Measurements from ENCODE around the gene KRI1. TPM values are rescaled to one million over a fixed set of nuclear protein-coding genes. Genes with fewer than 3 reads are reported as not detected.

The KRI1 gene
- polyA plus RNA-seq, 1 of the 3 experiments (the other 2 are of a cell fraction) = 26.7 TPM

- H3K9me2 ChIP-seq = no peaks in the 10 kb centered on the region
- no peaks in the 10 kb centered on the region for H4K20me1 ChIP-seq (ENCODE audit: insufficient read depth)
- ChIA-PET POLR2A (no interaction called here), CTCF (interaction anchor here (1.2 kb wide), 1 partner anchor 8 kb away, joined by 4 read pairs; no protein-coding TSS in a partner anchor)
- peaks cover 27% of the 10 kb centered on the region for H3K79me2 ChIP-seq (ENCODE audit: insufficient read depth)
- 62% methylated on average over 5 of the region's 23 CpGs for WGBS (ENCODE audit: low lambda C conversion rate)
- H3K27me3 ChIP-seq (ENCODE audit: insufficient read depth) = peaks cover 12% of the 10 kb centered on the region; the same call in 1 of the 2 replicates
- H3F3A ChIP-seq (replicated peaks; ENCODE audit: insufficient read depth) = peaks cover 8% of the 10 kb centered on the region
- H2AFZ ChIP-seq (ENCODE audit: low read depth) = no peak overlapping the region
- peak overlapping the region; percentile 84 for H3K4me2 ChIP-seq
- no peak for TF ChIP-seq FOXJ3 (CRISPR knock-in tag; IDR thresholded peaks at IDR 0.05)
- DNase-seq = peak; percentile 33
- no peaks in the 10 kb centered on the region for H3K9me3 ChIP-seq
- peak overlapping the region; percentile 94 for H3K9ac ChIP-seq
- peaks cover 0 to 7% of the 10 kb centered on the region in 2 experiments; a peak in 1 of 4 replicates for H3K4me1 ChIP-seq (ENCODE audit: control insufficient read depth in 1 of 2, insufficient read depth in 2 of 2, low read depth in 1 of 2, low read length in 1 of 2)
- peaks cover 0 to 3% of the 10 kb centered on the region in 2 experiments for H3K36me3 ChIP-seq (replicated peaks in 1 of 2; ENCODE audit: control insufficient read depth in 1 of 2, insufficient read depth in 2 of 2, low read length in 1 of 2)
- no peak overlapping the region for H3K27ac ChIP-seq (ENCODE audit: low read depth in 2 of 2, low read length in 1 of 2)
- H3K4me3 ChIP-seq (ENCODE audit: low read depth in 2 of 2, low read length in 1 of 2) = peak overlapping the region; percentile 67 to 81
These were observed 21.0 kb downstream of the KRI1 start for GRCh38 chr19:10544753-10545251.

DNA sequence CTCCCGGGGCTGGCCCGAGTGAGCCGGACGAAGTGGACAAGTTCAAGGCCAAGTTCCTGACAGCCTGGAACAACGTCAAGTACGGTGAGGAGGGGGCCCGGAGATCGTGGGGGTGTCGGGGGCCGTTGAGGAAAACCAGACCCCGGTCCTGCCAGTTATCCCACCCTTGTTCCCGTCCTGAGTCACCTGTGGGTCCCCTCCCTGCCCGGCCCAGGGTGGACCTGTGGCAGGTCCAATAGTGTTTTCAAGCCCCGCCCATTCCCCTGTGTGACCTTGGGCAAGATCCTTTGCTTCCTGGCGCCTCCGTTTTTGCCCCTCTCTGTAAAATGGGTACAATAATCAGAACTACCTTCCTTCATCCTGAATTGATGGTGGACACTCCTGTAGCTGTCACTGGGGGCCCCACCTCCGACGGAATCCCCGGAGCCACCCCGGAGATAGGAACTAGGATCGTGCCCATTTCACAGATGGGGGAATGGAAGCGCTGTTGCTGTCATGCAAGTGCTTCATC lies 21.5 kb downstream of the KRI1 start:
- ChIA-PET POLR2A (no interaction called here), CTCF (interaction anchor here (1.2 kb wide), 1 partner anchor 9 kb away, joined by 4 read pairs; no protein-coding TSS in a partner anchor)
- Histone ChIP-seq H3K4me2 (peak overlapping the region; percentile 84), H3K36me3 (replicated peaks in 1 of 2; ENCODE audit: control insufficient read depth in 1 of 2, insufficient read depth in 2 of 2, low read length in 1 of 2) (peaks cover 0 to 3% of the 10 kb centered on the region in 2 experiments), H3K4me1 (ENCODE audit: control insufficient read depth in 1 of 2, insufficient read depth in 2 of 2, low read depth in 1 of 2, low read length in 1 of 2) (peaks cover 0 to 7% of the 10 kb centered on the region in 2 experiments; a peak in 1 of 4 replicates), H2AFZ (ENCODE audit: low read depth) (peak overlapping the region; percentile 74; the same call in 1 of the 2 replicates), H3K79me2 (ENCODE audit: insufficient read depth) (peaks cover 27% of the 10 kb centered on the region), H3K4me3 (ENCODE audit: low read depth in 2 of 2, low read length in 1 of 2) (peak overlapping the region; percentile 67 to 81), H3K9me3 (no peaks in the 10 kb centered on the region), H4K20me1 (ENCODE audit: insufficient read depth) (no peaks in the 10 kb centered on the region), H3K27ac (ENCODE audit: low read depth in 2 of 2, low read length in 1 of 2) (no peak overlapping the region; a peak in 1 of 4 replicates), H3K27me3 (ENCODE audit: insufficient read depth) (peaks cover 14% of the 10 kb centered on the region; the same call in 1 of the 2 replicates), H3F3A (replicated peaks; ENCODE audit: insufficient read depth) (peaks cover 5% of the 10 kb centered on the region), H3K9ac (peak overlapping the region; percentile 94), H3K9me2 (no peaks in the 10 kb centered on the region)
- no peak for TF ChIP-seq TAF1 (IDR thresholded peaks at IDR 0.05; ENCODE audit: borderline replicate concordance, low read depth, low read length)
- TF ChIP-seq MEF2A (IDR thresholded peaks at IDR 0.05; ENCODE audit: borderline replicate concordance, low read depth) = no peak
- TF ChIP-seq RFX5 (IDR thresholded peaks at IDR 0.05; ENCODE audit: low read length) = no peak
- DNase-seq = no peak
- 37% methylated on average over 11 of the region's 22 CpGs for WGBS (ENCODE audit: low lambda C conversion rate)

DNA sequence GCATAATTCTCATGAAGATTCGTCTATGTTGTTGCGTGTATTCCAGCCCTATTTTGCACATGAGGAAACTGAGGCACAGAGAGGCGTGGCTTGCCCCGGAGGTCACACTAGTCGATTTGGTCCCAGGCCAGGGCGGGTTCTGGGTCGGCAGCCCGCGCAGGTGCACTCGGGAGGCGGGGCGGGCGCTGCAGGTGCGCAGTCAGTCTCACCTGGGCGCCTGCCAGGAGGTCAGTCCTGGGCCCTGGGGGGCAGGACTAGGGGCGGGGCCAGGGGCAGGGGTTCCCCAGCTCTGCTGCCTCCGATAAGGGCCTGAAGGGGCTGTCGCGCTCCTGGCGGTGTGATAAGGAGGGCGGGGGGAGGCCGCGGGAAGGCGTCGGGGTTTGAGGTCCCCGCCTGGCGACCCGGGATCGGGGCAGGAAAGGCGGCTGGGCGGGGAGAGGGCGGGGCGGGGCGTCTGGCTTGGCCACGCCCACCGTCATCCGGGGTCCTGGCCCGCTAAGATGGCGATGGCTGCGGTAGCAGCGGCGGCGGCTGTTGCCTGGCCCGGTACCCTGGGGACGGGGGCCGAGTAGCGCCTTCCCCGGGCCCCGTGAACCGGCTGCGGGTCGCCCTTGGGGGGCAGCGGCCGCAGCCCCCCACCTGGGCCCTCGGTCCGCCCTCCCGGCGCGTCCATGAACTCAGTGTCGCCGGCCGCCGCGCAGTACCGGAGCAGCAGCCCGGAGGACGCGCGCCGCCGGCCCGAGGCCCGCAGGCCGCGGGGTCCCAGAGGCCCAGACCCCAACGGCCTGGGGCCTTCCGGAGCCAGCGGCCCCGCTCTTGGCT lies 22.2 kb downstream of the KRI1 start, which contains the start of gene ATG4D:
ATG4D (plus strand) TSS at position 485 of the 822 bp plus-strand sequence; CDS start at position 672, 187 bp downstream.
- H3K4me3 ChIP-seq (ENCODE audit: low read depth in 2 of 2, low read length in 1 of 2) = peak within 1 kb of the TSS; percentile 67 to 81
- peaks cover 14% of the 10 kb centered on the region; the same call in 1 of the 2 replicates for H3K27me3 ChIP-seq (ENCODE audit: insufficient read depth)
- no peak for TF ChIP-seq FOSL2 (IDR thresholded peaks at IDR 0.05; ENCODE audit: borderline replicate concordance, low read depth)
- peak; percentile 96 for TF ChIP-seq TAF1 (IDR thresholded peaks at IDR 0.05; ENCODE audit: borderline replicate concordance, low read depth, low read length)
- TF ChIP-seq, protein P1, sequence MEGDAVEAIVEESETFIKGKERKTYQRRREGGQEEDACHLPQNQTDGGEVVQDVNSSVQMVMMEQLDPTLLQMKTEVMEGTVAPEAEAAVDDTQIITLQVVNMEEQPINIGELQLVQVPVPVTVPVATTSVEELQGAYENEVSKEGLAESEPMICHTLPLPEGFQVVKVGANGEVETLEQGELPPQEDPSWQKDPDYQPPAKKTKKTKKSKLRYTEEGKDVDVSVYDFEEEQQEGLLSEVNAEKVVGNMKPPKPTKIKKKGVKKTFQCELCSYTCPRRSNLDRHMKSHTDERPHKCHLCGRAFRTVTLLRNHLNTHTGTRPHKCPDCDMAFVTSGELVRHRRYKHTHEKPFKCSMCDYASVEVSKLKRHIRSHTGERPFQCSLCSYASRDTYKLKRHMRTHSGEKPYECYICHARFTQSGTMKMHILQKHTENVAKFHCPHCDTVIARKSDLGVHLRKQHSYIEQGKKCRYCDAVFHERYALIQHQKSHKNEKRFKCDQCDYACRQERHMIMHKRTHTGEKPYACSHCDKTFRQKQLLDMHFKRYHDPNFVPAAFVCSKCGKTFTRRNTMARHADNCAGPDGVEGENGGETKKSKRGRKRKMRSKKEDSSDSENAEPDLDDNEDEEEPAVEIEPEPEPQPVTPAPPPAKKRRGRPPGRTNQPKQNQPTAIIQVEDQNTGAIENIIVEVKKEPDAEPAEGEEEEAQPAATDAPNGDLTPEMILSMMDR (IDR thresholded peaks at IDR 0.05) = no peak
- peak; percentile 88 for TF ChIP-seq YY1 (IDR thresholded peaks at IDR 0.05; ENCODE audit: low read depth)
- no peak for TF ChIP-seq JUND (IDR thresholded peaks at IDR 0.05)
- peak; percentile 89 for TF ChIP-seq POLR2AphosphoS5 (IDR thresholded peaks at IDR 0.05; ENCODE audit: low read depth, low read length)
- TF ChIP-seq NFIC (IDR thresholded peaks at IDR 0.05; ENCODE audit: borderline replicate concordance) = peak; percentile 15; the same call in 1 of the 2 replicates
- H2AFZ ChIP-seq (ENCODE audit: low read depth) = peak within 1 kb of the TSS; percentile 74; the same call in 1 of the 2 replicates
- ChIA-PET CTCF (interaction anchor here (0.8 to 3.1 kb wide), 6 partner anchors 8 to 37 kb away, joined by 3 to 19 read pairs (median 4); no protein-coding TSS in a partner anchor), POLR2A (interaction anchor here (1.0 kb wide), 1 partner anchor 23 kb away, joined by 3 read pairs; the partner anchor contains the start of gene KRI1)
- 5% methylated on average over 20 of the region's 79 CpGs for WGBS (ENCODE audit: low lambda C conversion rate)
- peaks cover 5% of the 10 kb centered on the region for H3F3A ChIP-seq (replicated peaks; ENCODE audit: insufficient read depth)
- H3K4me2 ChIP-seq = peak within 1 kb of the TSS; percentile 84
- H3K9me2 ChIP-seq = no peaks in the 10 kb centered on the region
- peaks cover 0 to 7% of the 10 kb centered on the region in 2 experiments; a peak in 1 of 4 replicates for H3K4me1 ChIP-seq (ENCODE audit: control insufficient read depth in 1 of 2, insufficient read depth in 2 of 2, low read depth in 1 of 2, low read length in 1 of 2)
- H3K79me2 ChIP-seq (ENCODE audit: insufficient read depth) = peaks cover 27% of the 10 kb centered on the region
- peaks cover 0 to 3% of the 10 kb centered on the region in 2 experiments for H3K36me3 ChIP-seq (replicated peaks in 1 of 2; ENCODE audit: control insufficient read depth in 1 of 2, insufficient read depth in 2 of 2, low read length in 1 of 2)
- H3K9ac ChIP-seq = peak within 1 kb of the TSS; percentile 94
- H4K20me1 ChIP-seq (ENCODE audit: insufficient read depth) = no peaks in the 10 kb centered on the region
- no peaks in the 10 kb centered on the region for H3K9me3 ChIP-seq
- H3K27ac ChIP-seq (ENCODE audit: low read depth in 2 of 2, low read length in 1 of 2) = peak within 1 kb of the TSS in 1 of 2 experiments; percentile 53; a peak in 1 of 4 replicates
- peak; percentile 100 for DNase-seq

Data from SK-N-SH (cell line).